WTC11 (cell line): ENCODE results near the gene KLHDC3.
"Not testable (repeated sequence)": the region's sequence is repeated elsewhere in the genome, so short reads cannot be mapped to it uniquely, and the experiment has no call there.

Experiments used
- ATF3 ChIP-seq: sonication (generic); formaldehyde crosslinking; conservative IDR thresholded peaks from 2 replicates; pipeline ENCODE4 v1.8.1; 2022; ENCODE audit warnings: mild to moderate bottlenecking, missing genetic modification reagents
- ATF6 ChIP-seq: sonication (generic); formaldehyde crosslinking; IDR thresholded peaks from 2 replicates; pipeline ENCODE4 v1.8.1; 2023; ENCODE audit warnings: mild to moderate bottlenecking, missing genetic modification reagents
- CTCF ChIP-seq: fragments of 200-600 bp; IDR thresholded peaks from 2 replicates; pipeline ENCODE4 v1.8.0; 2022; ENCODE audit warnings: antibody characterized with exemption
- ELF4 ChIP-seq: sonication (generic); formaldehyde crosslinking; IDR thresholded peaks from 2 replicates; pipeline ENCODE4 v1.8.1; 2022; ENCODE audit warnings: low read depth, mild to moderate bottlenecking, moderate library complexity, missing genetic modification reagents
- MAX ChIP-seq: sonication (generic); formaldehyde crosslinking; IDR thresholded peaks from 2 replicates; pipeline ENCODE4 v1.8.0; 2022; ENCODE audit warnings: mild to moderate bottlenecking, missing genetic modification reagents
- MLX ChIP-seq: sonication (generic); formaldehyde crosslinking; IDR thresholded peaks from 2 replicates; pipeline ENCODE4 v1.8.1; 2023; ENCODE audit warnings: mild to moderate bottlenecking, missing genetic modification reagents, moderate library complexity
- PRDM15 ChIP-seq: sonication (generic); formaldehyde crosslinking; IDR thresholded peaks from 2 replicates; pipeline ENCODE4 v1.8.0; 2022; ENCODE audit warnings: missing genetic modification reagents
- SMAD3 ChIP-seq: sonication (generic); formaldehyde crosslinking; IDR thresholded peaks from 2 replicates; pipeline ENCODE4 v1.8.0; 2022; ENCODE audit warnings: missing genetic modification reagents, mild to moderate bottlenecking, borderline replicate concordance

- not testable (repeated sequence) for TF ChIP-seq CTCF; SMAD3 (CRISPR knock-in tag); ELF4 (CRISPR knock-in tag); MAX (CRISPR knock-in tag); ATF6 (CRISPR knock-in tag); ATF3 (CRISPR knock-in tag); MLX (CRISPR knock-in tag); PRDM15 (CRISPR knock-in tag)
Observed at GRCh38 chr6:42998205-42998604, 15.8 kb upstream of the KLHDC3 start.
